ENCODE measurements around the gene PRSS8.

The PRSS8 gene

GRCh38 chr16:31130336-31130891 is 5.1 kb downstream of the PRSS8 start:
- Mint-ChIP-seq H3K27me3 (ENCODE audit: low read depth) (no peaks in the 10 kb centered on the region), H3K9me3 (no peaks in the 10 kb centered on the region), H3K4me3 (no peak overlapping the region), H3K27ac (peak overlapping the region; percentile 77 to 89 (median 78)), H3K4me1 (peaks cover 8% of the 10 kb centered on the region), H3K36me3 (ENCODE audit: low read depth) (peaks cover 26% of the 10 kb centered on the region)
- TF ChIP-seq CTCF (IDR thresholded peaks at IDR 0.05; ENCODE audit: unreplicated experiment in 3 of 3), result no peak

GRCh38 chr16:31129568-31130335 is 5.8 kb downstream of the PRSS8 start:
- H3K4me3 Mint-ChIP-seq, result no peak overlapping the region
- H3K27ac Mint-ChIP-seq, result peak overlapping the region; percentile 45 to 75 (median 55)
- no peaks in the 10 kb centered on the region for H3K9me3 Mint-ChIP-seq
- TF ChIP-seq CTCF (IDR thresholded peaks at IDR 0.05; ENCODE audit: unreplicated experiment in 3 of 3), result no peak
- H3K4me1 Mint-ChIP-seq, result peaks cover 8% of the 10 kb centered on the region
- H3K36me3 Mint-ChIP-seq (ENCODE audit: low read depth), result peaks cover 26% of the 10 kb centered on the region
- H3K27me3 Mint-ChIP-seq (ENCODE audit: low read depth), result no peaks in the 10 kb centered on the region

GRCh38 chr16:31128711-31129567 is 6.6 kb downstream of the PRSS8 start:
- Mint-ChIP-seq H3K4me1 (peaks cover 4% of the 10 kb centered on the region), H3K36me3 (ENCODE audit: low read depth) (peaks cover 28% of the 10 kb centered on the region), H3K4me3 (no peak overlapping the region), H3K27me3 (ENCODE audit: low read depth) (no peaks in the 10 kb centered on the region), H3K9me3 (no peaks in the 10 kb centered on the region), H3K27ac (peak overlapping the region in 2 of 3 experiments; percentile 42 to 75)
- no peak for TF ChIP-seq CTCF (IDR thresholded peaks at IDR 0.05; ENCODE audit: unreplicated experiment in 3 of 3)

GRCh38 chr16:31127182-31127581 is 8.3 kb downstream of the PRSS8 start:
- no peaks in the 10 kb centered on the region for H3K9me3 Mint-ChIP-seq
- no peak overlapping the region for H3K4me3 Mint-ChIP-seq
- peaks cover 26% of the 10 kb centered on the region for H3K36me3 Mint-ChIP-seq (ENCODE audit: low read depth)
- H3K27ac Mint-ChIP-seq, result no peak overlapping the region
- no peaks in the 10 kb centered on the region for H3K4me1 Mint-ChIP-seq
- no peaks in the 10 kb centered on the region for H3K27me3 Mint-ChIP-seq (ENCODE audit: low read depth)
- TF ChIP-seq CTCF (IDR thresholded peaks at IDR 0.05; ENCODE audit: unreplicated experiment in 3 of 3), result no peak

- peak overlapping the region in 1 of 3 experiments; percentile 3 for H3K27ac Mint-ChIP-seq
- peaks cover 32% of the 10 kb centered on the region for H3K36me3 Mint-ChIP-seq (ENCODE audit: low read depth)
- TF ChIP-seq CTCF (IDR thresholded peaks at IDR 0.05; ENCODE audit: unreplicated experiment in 3 of 3), result no peak
- H3K4me3 Mint-ChIP-seq, result no peak overlapping the region
- no peaks in the 10 kb centered on the region for H3K4me1 Mint-ChIP-seq
- no peaks in the 10 kb centered on the region for H3K27me3 Mint-ChIP-seq (ENCODE audit: low read depth)
- H3K9me3 Mint-ChIP-seq, result no peaks in the 10 kb centered on the region
These were observed 9.7 kb downstream of the PRSS8 start for GRCh38 chr16:31125844-31126243.

Data from nephron (organoid).